Measurements from ENCODE around the gene SLC7A6.
"Not testable (repeated sequence)": the region's sequence is repeated elsewhere in the genome, so short reads cannot be mapped to it uniquely, and the experiment has no call there.

Gene SLC7A6

GRCh38 chr16:68276223-68276622 lies 11.9 kb downstream of the SLC7A6 start:
- H3K4me3 ChIP-seq (ENCODE audit: low read depth, low read length), result no peak overlapping the region
- DNase-seq (ENCODE audit: low read depth), result no peak

- DNase-seq (ENCODE audit: low read depth), result no peak
- no peak overlapping the region for H3K4me3 ChIP-seq (ENCODE audit: low read depth, low read length)
Observed at GRCh38 chr16:68279726-68280558, 15.6 kb downstream of the SLC7A6 start.

- no peak overlapping the region for H3K4me3 ChIP-seq (ENCODE audit: low read depth, low read length)
- no peak for DNase-seq (ENCODE audit: low read depth)
Observed at GRCh38 chr16:68281368-68282063, 17.2 kb downstream of the SLC7A6 start.

- DNase-seq (ENCODE audit: low read depth), result no peak
- H3K4me3 ChIP-seq (ENCODE audit: low read depth, low read length), result no peak overlapping the region
Observed at GRCh38 chr16:68282064-68282452, 17.7 kb downstream of the SLC7A6 start.

GRCh38 chr16:68283346-68283745 lies 19.0 kb downstream of the SLC7A6 start:
- H3K4me3 ChIP-seq (ENCODE audit: low read depth, low read length), result no peak overlapping the region
- DNase-seq (ENCODE audit: low read depth), result no peak

- no peak overlapping the region for H3K4me3 ChIP-seq (ENCODE audit: low read depth, low read length)
- DNase-seq (ENCODE audit: low read depth), result no peak
Observed at GRCh38 chr16:68283801-68284598, 19.7 kb downstream of the SLC7A6 start.

- no peak for DNase-seq (ENCODE audit: low read depth)
- H3K4me3 ChIP-seq (ENCODE audit: low read depth, low read length), result no peak overlapping the region
Observed at GRCh38 chr16:68284847-68285246, 20.5 kb downstream of the SLC7A6 start.

GRCh38 chr16:68285683-68286082 lies 21.4 kb downstream of the SLC7A6 start:
- H3K4me3 ChIP-seq (ENCODE audit: low read depth, low read length), result no peak overlapping the region
- DNase-seq (ENCODE audit: low read depth), result no peak

- no peak for DNase-seq (ENCODE audit: low read depth)
- H3K4me3 ChIP-seq (ENCODE audit: low read depth, low read length), result no peak overlapping the region
Observed at GRCh38 chr16:68286153-68287074, 22.1 kb downstream of the SLC7A6 start.

- no peak overlapping the region for H3K4me3 ChIP-seq (ENCODE audit: low read depth, low read length)
- DNase-seq (ENCODE audit: low read depth), result peak; percentile 62
Observed at GRCh38 chr16:68287276-68288251, 23.2 kb downstream of the SLC7A6 start.

GRCh38 chr16:68288252-68288650 lies 23.9 kb downstream of the SLC7A6 start:
- DNase-seq (ENCODE audit: low read depth), result no peak
- no peak overlapping the region for H3K4me3 ChIP-seq (ENCODE audit: low read depth, low read length)

GRCh38 chr16:68288796-68289195 lies 24.5 kb downstream of the SLC7A6 start:
- not testable (repeated sequence) for H3K4me3 ChIP-seq (ENCODE audit: low read depth, low read length); DNase-seq (ENCODE audit: low read depth)

GRCh38 chr16:68289202-68289601 lies 24.9 kb downstream of the SLC7A6 start:
- H3K4me3 ChIP-seq (ENCODE audit: low read depth, low read length), result no peak overlapping the region
- DNase-seq (ENCODE audit: low read depth), result no peak

- no peak for DNase-seq (ENCODE audit: low read depth)
- H3K4me3 ChIP-seq (ENCODE audit: low read depth, low read length), result no peak overlapping the region
Observed at GRCh38 chr16:68289621-68290329, 25.4 kb downstream of the SLC7A6 start.

- H3K4me3 ChIP-seq (ENCODE audit: low read depth, low read length), result no peak overlapping the region
- DNase-seq (ENCODE audit: low read depth), result no peak
Observed at GRCh38 chr16:68290450-68290849, 26.1 kb downstream of the SLC7A6 start.

GRCh38 chr16:68291227-68291626 lies 26.9 kb downstream of the SLC7A6 start:
- H3K4me3 ChIP-seq (ENCODE audit: low read depth, low read length), result no peak overlapping the region

GRCh38 chr16:68292425-68292824 lies 28.1 kb downstream of the SLC7A6 start:
- H3K4me3 ChIP-seq (ENCODE audit: low read depth, low read length), result no peak overlapping the region
- no peak for DNase-seq (ENCODE audit: low read depth)

More at GRCh38 chr16:68291227-68291626, 26.9 kb downstream of the SLC7A6 start:
- DNase-seq (ENCODE audit: low read depth), result no peak

Measured in skeletal muscle cell (primary cell).